ENCODE data around the gene POLR2J2.
"Not testable (repeated sequence)": the region's sequence is repeated elsewhere in the genome, so short reads cannot be mapped to it uniquely, and the experiment has no call there.

POLR2J2 gene

DNA sequence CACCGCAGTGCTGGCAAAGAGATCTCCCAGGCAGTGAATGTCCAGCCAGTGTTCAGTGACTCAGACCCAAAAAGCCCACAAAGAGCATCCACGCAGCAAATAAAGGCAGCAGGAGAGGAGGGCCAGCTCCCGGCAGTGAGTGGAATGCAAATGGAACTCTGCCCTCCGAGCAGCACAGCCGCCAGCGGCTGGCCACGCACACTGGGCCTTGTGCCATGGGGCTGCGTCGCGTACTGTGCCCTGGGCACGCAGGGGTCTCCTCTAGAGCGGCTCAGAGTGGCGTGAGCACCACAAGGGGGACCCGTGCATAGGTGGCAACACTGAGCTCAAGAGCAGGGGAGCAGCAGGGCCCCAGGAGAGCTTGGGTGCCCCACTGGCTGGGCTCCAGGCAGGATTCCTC, 3.9 kb downstream of the POLR2J2 start:
- not testable (repeated sequence) for DNase-seq

DNA sequence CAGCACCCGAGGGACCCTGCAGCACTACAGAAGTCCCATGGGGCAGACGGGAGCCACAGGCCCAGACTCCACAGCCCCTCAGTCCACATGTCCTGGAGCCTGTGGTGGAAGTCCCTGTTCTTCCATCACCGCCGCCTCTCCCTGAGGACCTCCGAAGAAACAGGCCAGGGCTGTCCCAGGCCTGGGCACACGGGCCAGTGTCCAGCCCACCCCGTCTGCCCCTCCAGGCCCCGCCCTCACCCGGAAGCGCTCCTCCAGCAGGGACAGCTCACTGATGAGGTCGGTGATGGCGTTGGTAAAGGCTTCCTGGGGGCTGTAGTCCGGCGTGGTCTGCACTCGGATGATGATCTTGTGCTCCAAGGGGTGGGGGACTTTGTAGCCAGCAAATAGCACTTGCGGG, 4.6 kb downstream of the POLR2J2 start:
- DNase-seq: not testable (repeated sequence)

DNA sequence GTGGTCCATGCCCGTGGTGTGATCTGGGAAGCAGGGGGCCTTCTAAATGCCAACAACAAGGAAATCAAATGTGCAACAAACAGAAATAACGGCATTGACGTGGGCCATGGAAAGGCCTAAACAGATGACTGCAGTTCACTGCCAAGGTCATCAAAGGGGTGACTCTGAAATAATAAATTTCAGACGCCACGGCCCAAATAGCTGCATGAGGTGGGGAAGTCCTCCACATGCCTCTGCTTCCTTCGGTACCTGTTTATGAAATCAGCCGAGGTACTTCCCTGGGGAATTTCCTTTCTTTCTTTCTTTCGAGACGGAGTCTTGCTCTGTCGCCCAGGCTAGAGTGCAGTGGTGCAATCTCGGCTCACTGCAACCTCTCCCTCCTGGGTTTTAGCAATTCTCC, 6.7 kb downstream of the POLR2J2 start:
- not testable (repeated sequence) for DNase-seq

DNA sequence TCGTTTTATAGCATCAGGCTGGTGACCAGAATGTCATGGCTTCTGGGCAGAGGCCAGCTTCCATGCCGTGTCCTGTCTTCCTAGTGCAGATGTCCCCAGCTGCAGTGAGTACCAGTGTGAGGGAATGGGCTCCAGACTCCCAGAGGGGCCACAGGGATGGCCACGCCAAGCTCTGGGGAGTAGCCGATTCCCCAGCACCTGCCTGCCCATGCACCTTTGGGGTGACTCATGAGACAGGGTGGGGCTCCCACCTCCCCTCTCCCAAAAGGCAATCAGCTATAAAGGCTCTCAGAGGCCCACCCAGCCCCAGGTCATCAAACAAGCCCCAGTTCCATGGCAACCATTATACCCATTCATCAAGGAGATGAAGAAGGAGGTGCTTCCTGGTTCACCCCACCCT, 21.5 kb downstream of the POLR2J2 start, which contains the start of gene SPDYE2B:
TSS of gene SPDYE2B (plus strand) at position 396 of the 400 bp plus-strand sequence. CDS start 2,030 bp downstream, outside the sequence.
- not testable (repeated sequence) for DNase-seq

DNA sequence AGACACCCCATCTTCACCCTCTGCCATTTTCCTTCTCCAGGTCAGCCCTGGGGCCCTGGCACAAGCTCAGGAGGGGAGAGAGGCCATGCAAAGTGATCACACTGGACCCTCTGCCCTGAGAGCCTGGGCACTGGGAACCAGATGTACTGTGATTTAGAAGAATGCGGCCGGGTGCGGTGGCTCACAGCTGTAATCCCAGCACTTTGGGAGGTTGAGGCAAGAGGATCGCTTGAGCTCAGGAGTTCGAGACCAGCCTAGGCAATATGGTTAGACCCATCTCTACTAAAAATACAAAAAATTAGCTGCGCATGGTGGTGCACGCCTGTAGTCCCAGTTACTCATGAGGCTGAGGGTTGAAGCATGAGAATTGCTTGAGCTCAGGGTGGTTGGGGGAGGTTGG, 23.6 kb downstream of the POLR2J2 start:
- not testable (repeated sequence) for DNase-seq

DNA sequence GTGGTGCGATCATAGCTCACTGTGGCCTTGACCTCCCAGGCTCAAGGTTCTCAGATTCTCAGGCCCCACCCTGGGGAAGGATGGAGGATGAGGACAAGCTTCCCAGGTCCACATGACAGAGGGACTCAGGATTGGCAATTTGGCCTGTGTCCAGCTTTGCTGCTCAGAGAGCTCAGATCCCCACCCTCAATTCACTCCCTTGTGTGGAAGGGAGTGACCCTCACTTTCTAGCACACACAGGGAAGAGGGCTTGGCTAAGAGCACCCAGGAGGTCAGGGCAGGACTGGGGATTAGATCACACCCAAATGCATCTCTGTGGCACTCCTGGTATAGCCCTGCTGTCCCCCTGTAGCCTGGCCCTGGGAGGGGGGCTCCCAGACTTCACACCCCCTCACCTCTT, 28.1 kb downstream of the POLR2J2 start:
- not testable (repeated sequence) for DNase-seq

DNA sequence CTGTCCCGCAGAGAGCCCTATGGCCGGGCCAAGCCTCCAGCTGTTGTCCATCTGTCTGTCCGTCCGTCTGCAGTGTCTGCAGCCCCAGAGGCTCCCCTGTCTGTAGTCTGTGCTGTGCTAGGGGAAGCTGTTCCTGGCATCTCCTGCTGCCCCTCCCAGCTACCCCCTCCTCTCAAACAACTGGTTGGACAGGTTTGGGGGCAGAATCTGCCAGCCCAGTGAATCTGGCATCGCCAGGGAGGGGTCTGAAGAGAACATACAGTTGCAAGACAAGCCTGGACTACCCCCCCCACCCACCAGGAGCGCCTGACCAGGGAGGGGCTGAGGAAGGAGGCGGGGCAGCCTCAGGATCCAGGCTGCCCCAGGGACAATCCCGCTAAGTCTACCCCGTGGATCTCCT, 28.8 kb downstream of the POLR2J2 start, which contains the start of gene UPK3BL1:
TSS of gene UPK3BL1 (minus strand) at position 101 of the 400 bp plus-strand sequence. CDS start at position 51, 50 bp downstream.
- not testable (repeated sequence) for DNase-seq

DNA sequence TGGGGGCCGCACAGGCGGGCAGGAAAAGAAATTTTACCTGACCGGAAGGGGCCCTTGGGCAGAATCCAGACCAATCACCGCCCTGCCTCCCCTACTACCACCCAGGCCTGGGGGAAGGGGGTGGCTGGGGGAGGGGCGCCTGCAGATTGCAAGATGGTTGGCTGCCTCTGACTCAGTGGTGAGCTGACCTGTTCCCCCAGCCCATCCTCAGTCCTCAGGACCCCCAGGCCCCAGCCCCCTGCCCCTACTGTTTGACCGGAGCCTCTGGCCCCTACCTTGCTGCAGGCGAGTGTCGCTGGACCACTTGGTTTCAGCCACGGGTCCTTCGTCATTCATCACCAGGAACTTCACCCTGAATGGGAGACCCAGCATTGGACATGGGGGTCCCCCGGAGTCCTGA, 32.6 kb downstream of the POLR2J2 start:
- not testable (repeated sequence) for DNase-seq

DNA sequence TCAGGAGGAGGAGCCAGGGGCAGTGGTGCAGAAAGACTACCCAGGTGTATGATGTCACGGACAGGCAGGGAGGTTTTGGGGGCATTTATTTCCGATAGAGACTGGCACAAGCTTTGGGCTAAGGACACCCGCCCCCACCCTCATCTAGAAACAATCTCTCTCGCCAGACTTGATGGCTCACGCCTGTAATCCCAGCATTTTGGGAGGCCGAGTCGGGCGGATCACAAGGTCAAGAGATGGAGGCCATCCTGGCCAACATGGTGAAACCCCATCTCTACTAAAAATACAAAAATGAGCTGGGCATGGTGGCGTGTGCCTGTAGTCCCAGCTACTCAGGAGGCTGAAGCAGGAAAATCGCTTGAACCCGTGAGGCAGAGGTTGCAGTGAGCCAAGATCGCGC, 34.5 kb downstream of the POLR2J2 start:
- not testable (repeated sequence) for DNase-seq

DNA sequence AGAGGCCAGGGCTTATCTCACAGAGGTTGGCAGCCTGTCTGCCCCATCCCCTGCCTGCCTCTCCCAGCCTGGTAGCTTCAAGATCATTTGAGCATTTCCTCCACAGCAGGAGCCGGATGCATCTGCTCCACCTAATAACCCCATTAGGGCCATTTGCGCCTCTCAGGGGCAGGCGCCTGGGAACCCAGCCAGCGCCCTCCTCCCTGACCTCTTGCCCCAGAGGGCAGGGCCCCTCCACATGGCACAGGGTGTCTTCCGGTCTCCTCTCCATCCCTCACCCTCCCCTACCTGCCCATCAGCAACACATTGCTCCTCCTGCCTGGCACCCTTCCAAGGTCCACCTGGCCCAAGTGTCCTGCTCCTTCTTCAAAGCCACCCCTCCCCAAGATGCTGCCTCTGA, 36.1 kb downstream of the POLR2J2 start:
- DNase-seq: not testable (repeated sequence)

DNA sequence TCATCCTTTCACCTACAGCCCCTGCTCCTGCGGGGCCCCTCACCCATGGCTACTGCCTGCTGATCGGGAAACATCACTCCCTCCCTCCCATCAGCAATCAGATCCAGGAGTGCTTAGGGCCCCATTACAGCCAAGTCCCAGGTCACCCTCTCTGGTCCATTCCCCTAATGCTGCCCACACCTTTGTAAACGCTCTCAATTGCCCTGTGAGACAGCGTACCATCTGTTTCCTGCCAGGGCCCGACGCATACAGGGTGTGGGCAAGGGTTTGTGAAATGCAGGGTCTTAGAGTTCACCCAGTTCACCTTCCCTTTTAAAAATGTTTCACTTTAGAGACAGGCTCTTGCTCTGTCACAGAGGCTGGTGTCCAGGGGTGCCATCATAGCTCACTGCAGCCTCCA, 37.2 kb downstream of the POLR2J2 start:
- DNase-seq: not testable (repeated sequence)

DNA sequence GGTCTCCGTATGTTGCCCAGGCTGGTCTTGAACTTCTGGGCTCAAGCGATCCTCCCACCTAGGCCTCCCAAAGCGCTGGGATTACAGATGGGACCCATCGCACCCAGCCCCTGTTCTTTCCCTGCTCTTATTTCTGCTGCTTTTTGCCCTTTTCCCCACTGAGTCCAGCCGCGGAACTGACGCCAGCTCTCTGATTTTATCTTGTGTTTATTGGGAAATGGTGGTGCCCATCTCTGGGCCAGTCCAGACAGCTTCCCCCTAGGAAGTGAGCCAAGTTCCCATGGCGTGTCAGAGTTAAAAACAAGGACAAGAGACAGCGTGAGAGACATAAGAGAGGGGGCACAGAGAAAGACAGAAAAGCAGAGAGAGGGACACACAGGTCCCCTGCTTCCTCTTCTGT, 40.8 kb downstream of the POLR2J2 start:
- not testable (repeated sequence) for DNase-seq

DNA sequence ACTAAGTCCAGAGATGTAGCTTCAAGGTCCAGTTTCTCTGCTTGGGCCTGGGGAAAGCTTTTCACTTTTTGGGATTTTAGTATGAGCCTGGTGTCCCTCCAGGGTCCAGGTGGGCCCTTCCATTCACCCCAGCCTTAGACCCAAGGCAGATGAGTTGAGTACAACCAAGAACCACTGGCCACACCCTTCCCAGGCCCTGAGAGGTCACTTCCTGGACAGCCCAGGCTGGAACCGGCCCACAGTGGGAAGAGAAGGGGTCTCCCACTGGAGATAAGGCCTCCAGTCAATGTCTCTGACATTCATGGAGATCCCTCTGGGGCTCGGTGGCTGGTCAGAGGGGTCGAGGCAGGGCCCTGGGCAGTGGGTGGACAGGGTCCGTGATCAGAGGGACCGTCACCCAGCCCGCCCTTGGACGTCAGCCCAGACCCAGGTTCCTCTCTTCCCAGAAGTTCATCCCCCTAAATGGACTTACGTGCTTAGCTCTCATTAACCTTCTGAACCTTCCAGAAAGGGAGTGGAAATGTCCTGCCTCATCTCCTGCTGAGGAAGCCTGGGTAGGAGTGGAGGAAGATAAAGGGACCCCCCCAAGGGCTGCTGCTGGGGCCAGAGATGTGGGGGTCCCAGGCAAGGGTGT, 44.1 kb downstream of the POLR2J2 start:
- not testable (repeated sequence) for DNase-seq

DNA sequence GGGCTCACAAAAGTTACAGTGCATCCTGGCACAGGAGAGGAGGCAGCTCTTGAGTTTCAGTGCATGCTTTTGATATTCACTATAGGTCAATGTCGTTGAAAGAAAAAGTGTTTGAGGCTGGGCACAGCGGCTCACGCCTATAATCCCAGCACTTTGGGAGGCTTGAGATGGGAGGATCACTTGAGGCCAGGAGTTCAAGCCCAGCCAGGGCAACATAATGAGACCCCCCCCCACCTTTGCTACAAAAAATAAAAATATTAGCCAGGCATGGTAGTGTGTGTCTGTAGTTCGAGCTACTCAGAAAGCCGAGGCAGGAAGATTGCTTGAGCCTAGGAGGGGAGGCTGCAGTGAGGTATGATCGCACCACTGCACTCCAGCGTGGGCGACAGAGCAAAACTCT, 53.3 kb downstream of the POLR2J2 start:
- not testable (repeated sequence) for DNase-seq

DNA sequence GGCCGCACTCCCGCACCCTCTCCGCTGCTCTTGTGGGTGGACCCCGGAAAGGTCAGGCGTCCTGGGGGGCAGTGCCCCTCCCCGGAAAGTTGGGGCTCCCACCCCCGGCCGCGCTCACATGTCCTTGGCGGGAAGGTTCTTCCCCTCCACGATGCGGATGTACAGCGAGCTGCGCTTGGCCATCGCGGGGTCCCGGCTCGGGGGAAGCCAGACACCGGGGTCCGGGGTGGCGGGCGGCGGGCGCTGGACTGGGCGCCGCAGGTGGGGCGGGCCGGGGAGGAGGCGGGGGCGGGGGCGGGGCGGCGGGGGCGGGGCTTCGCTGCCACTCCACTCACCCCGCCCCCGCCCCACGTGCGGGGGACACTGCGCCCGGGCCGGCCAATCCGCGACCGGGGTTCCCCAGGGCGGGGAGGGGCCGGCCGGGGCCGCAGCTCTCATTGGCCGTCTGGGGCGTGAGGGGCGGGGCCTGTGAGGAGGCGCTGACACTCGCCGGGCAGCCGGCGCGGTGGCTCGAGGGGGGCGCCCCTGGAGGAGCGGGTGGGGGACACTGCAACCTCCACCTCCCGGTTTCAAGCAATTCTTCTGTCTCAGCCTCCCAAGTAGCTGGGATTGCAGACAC, 54.8 kb downstream of the POLR2J2 start, which contains the start of gene RASA4:
TSS of gene RASA4 (minus strand) at position 250 of the 619 bp plus-strand sequence. CDS start at position 183, 67 bp downstream.
- not testable (repeated sequence) for DNase-seq
